DOHH2 (cell line): ENCODE data around the gene SORL1.

ENCODE experiments used
- EZH2phosphoT487 ChIP-seq: fragments of 200-600 bp; sonication (generic); IDR thresholded peaks from 2 replicates; pipeline ENCODE4 v1.6.1; 2017; ENCODE audit warnings: borderline replicate concordance, mild to moderate bottlenecking, antibody characterized with exemption, low read length, moderate library complexity, mixed read lengths
- TF ChIP-seq, protein P1 (sequence below): fragments of 200-600 bp; sonication (generic); IDR thresholded peaks from one replicate; pipeline ENCODE4 v1.5.1; 2014; ENCODE audit warnings: antibody characterized with exemption, mild to moderate bottlenecking, low read depth, low read length; ENCODE audit not compliant: poor library complexity, severe bottlenecking

DNA sequence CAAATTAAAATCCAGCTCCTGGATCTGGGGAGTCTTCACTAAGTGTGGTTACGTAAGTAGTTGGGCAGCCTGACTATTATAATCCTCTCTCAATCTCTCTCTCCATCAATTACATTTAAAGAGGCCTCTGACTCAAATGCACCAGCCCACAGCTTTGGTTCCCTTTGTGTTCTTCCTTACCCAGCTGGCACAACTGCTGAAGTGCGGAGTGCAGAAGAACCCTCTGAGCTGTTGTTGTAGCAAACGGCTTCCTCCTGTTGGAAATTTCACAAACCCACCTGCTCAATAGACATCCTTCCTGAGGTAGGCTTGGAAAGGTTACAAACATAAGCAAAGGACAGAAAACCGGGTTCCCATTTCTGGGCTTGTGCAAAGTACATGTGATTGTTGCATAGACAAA is 17.0 kb upstream of the SORL1 start:
- TF ChIP-seq, protein P1, sequence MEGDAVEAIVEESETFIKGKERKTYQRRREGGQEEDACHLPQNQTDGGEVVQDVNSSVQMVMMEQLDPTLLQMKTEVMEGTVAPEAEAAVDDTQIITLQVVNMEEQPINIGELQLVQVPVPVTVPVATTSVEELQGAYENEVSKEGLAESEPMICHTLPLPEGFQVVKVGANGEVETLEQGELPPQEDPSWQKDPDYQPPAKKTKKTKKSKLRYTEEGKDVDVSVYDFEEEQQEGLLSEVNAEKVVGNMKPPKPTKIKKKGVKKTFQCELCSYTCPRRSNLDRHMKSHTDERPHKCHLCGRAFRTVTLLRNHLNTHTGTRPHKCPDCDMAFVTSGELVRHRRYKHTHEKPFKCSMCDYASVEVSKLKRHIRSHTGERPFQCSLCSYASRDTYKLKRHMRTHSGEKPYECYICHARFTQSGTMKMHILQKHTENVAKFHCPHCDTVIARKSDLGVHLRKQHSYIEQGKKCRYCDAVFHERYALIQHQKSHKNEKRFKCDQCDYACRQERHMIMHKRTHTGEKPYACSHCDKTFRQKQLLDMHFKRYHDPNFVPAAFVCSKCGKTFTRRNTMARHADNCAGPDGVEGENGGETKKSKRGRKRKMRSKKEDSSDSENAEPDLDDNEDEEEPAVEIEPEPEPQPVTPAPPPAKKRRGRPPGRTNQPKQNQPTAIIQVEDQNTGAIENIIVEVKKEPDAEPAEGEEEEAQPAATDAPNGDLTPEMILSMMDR, result no peak
- TF ChIP-seq EZH2phosphoT487, result no peak
